Measurements from ENCODE around the gene BTK.
"Not testable (repeated sequence)": the region's sequence is repeated elsewhere in the genome, so short reads cannot be mapped to it uniquely, and the experiment has no call there.

Gene BTK

DNA sequence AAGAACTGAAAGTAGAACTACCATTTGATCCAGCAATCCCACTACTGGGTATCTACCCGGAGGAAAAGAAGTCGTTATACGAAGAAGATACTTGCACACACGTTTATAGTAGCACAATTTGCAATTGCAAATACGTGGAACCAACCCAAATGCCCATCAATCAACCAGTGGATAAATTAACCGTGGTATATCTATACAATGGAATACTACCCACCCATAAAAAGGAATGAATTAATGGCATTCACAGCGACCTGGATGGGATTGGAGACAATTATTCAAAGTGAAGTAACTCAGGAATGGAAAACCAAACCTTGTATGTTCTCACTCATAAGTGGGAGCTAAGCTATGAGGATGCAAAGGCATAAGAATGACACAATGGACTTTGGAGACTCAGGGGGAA is 51.7 kb downstream of the BTK start:
- not testable (repeated sequence) for DNase-seq

DNA sequence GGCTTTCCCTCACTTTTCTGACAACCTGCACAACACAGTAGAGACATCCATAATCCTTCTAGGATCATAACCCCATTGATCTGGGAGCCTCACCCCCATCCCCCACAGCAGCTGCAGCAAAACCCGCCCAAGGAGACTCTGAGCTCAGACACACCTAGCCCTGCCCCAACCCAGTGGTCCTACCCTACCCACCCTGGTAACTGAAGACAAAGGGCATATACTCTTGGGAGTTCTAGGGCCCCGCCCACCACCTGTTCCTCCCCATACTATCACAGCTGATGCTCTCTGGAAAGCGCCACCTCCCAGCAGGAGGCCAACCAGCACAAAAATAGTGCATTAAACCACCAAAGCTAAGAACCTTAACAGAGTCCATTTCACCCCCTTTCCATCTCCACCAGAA is 59.4 kb downstream of the BTK start:
- DNase-seq = not testable (repeated sequence)

DNA sequence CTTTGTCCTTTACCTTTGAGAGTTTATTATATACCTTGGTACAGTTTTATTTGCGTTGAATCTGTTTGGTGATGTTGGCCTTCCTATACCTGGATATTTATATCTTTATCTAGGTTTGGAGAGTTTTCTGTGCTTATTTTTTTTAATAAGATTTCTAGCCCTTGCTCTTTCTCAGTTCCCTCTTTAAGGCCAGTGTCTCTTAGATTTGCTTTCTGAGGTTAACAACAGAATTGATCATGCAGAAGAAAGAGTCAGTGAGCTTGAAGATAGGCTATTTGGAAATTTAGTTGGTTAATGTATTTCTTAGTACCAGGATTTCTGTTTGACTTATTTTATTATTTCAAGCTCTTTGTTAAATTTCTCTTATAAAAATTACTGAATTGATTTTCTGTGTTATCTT is 82.2 kb downstream of the BTK start:
- no peak for DNase-seq

All from GDM1 (cell line).